OCI-LY7 (cell line): ENCODE results near the gene CDHR2. TPM values are rescaled to one million over a fixed set of nuclear protein-coding genes. Genes with fewer than 3 reads are reported as not detected.

Experiments
- BruUV-seq: library from RNA; stranded (reverse); fragments of 400-500 nt; replicated peaks from 2 replicates; lab custom pipeline; 2021; lab: Mats Ljungman, UMichigan
- CTCF ChIA-PET: fragments of 300-600 bp; sonication (Branson Sonifier 250); formaldehyde crosslinking; loops from one replicate; lab custom pipeline; 2022; ENCODE audit warnings: antibody characterized with exemption; ENCODE audit not compliant: unreplicated experiment; lab: Charles Lee
- POLR2A ChIA-PET: fragments of 300-600 bp; sonication (Branson Sonifier 250); formaldehyde crosslinking; loops from one replicate; lab custom pipeline; 2022; ENCODE audit warnings: antibody characterized with exemption; lab: Charles Lee
- DNase-seq: peaks from one replicate; pipeline ENCODE4 v3.0.0-alpha.2; 2015; ENCODE audit warnings: low spot score
- H2AFZ ChIP-seq: fragments of 200-600 bp; sonication (generic), shearing (Covaris generic); 2 replicates; pipeline ENCODE4 v1.6.1; 2014; ENCODE audit warnings: mild to moderate bottlenecking, antibody characterized with exemption, low read length, moderate library complexity
- H3K27ac ChIP-seq: fragments of 200-600 bp; sonication (generic); 2 replicates; pipeline ENCODE4 v1.5.1; 2014; ENCODE audit warnings: mixed run types, low read depth, mild to moderate bottlenecking, moderate library complexity, low read length, inconsistent platforms; ENCODE audit not compliant: poor library complexity, severe bottlenecking
- H3K36me3 ChIP-seq: fragments of 200-600 bp; sonication (generic); 2 replicates; pipeline ENCODE4 v1.6.1; 2014; ENCODE audit warnings: mild to moderate bottlenecking, antibody characterized with exemption, low read length, moderate library complexity, mixed read lengths; ENCODE audit not compliant: insufficient read depth
- H3K4me1 ChIP-seq: fragments of 200-600 bp; sonication (generic); 2 replicates; pipeline ENCODE4 v1.5.1; 2014; ENCODE audit warnings: mild to moderate bottlenecking, low read length; ENCODE audit not compliant: insufficient read depth, poor library complexity, severe bottlenecking
- H3K4me2 ChIP-seq: fragments of 200-600 bp; sonication (generic); 2 replicates; pipeline ENCODE4 v1.6.1; 2014; ENCODE audit warnings: mild to moderate bottlenecking, low read length
- H3K4me3 ChIP-seq: fragments of 200-600 bp; sonication (generic); 2 replicates; pipeline ENCODE4 v1.5.1; 2014; ENCODE audit warnings: mild to moderate bottlenecking, low read depth, low read length; ENCODE audit not compliant: poor library complexity, severe bottlenecking
- H3K79me2 ChIP-seq: fragments of 200-600 bp; sonication (generic); 2 replicates; pipeline ENCODE4 v1.6.1; 2016; ENCODE audit warnings: low read depth, mild to moderate bottlenecking, low read length, moderate library complexity, mixed read lengths; ENCODE audit not compliant: insufficient read depth
- H3K9me2 ChIP-seq: fragments of 200-600 bp; sonication (generic); 2 replicates; pipeline ENCODE4 v1.6.1; 2016; ENCODE audit warnings: mild to moderate bottlenecking, low read length, mixed read lengths; ENCODE audit not compliant: insufficient read depth
- H3K9me3 ChIP-seq: fragments of 200-600 bp; sonication (generic); 2 replicates; pipeline ENCODE4 v1.6.1; 2014; ENCODE audit warnings: mild to moderate bottlenecking, mixed run types, low read length, mixed read lengths
- H4K20me1 ChIP-seq: fragments of 200-600 bp; sonication (generic); 2 replicates; pipeline ENCODE4 v1.6.1; 2014; ENCODE audit warnings: mild to moderate bottlenecking, antibody characterized with exemption, low read length, moderate library complexity, mixed read lengths; ENCODE audit not compliant: insufficient read depth
- CTCF ChIP-seq: fragments of 200-600 bp; sonication (generic); conservative IDR thresholded peaks from 2 replicates; pipeline ENCODE4 v1.5.1; 2014; ENCODE audit warnings: mild to moderate bottlenecking, antibody characterized with exemption, low read length, moderate library complexity, mixed read lengths
- EZH2phosphoT487 ChIP-seq: fragments of 200-600 bp; sonication (generic); IDR thresholded peaks from 2 replicates; pipeline ENCODE4 v1.6.1; 2018; ENCODE audit warnings: low read depth, borderline replicate concordance, mild to moderate bottlenecking, mixed run types, antibody characterized with exemption, low read length, moderate library complexity, mixed read lengths
- intact Hi-C: fragments of 100-400 bp; cut with micrococcal nuclease; formaldehyde crosslinking; loops from one replicate; pipeline ENCODE4 v1.10.0; 2022; ENCODE audit not compliant: unreplicated experiment
- total RNA-seq, 2 experiments: library from RNA; depleted of rRNA in 1 of 2; stranded (reverse); fragments of >200 nt in 1 of 2; shearing (Covaris generic) in 1 of 2; gene quantifications; 2 replicates each; pipeline ENCODE4 v1.2.3, GENCODE V29; 2014 to 2022

CDHR2 gene
- total RNA-seq, 2 experiments from 2014 or later: 0.25 to 3.8 TPM

GRCh38 chr5:176643491-176644219 is 94.5 kb downstream of the CDHR2 start:
- ChIA-PET CTCF (interaction anchor here (0.5 to 0.6 kb wide), 2 partner anchors 11 to 229 kb away, joined by 3 to 10 read pairs; no protein-coding TSS in a partner anchor), POLR2A (interaction anchor here (0.8 to 0.9 kb wide), 2 partner anchors 11 to 13 kb away, joined by 3 to 4 read pairs; partner anchors contain the start of genes EIF4E1B and SNCB)
- no peaks in the 10 kb centered on the region for H4K20me1 ChIP-seq
- no peak overlapping the region for H2AFZ ChIP-seq
- H3K9me2 ChIP-seq: no peaks in the 10 kb centered on the region
- TF ChIP-seq EZH2phosphoT487 (no peak), CTCF (no peak)
- BruUV-seq: no TSS peak
- no peak overlapping the region for H3K4me3 ChIP-seq
- no peak overlapping the region for H3K27ac ChIP-seq
- H3K9me3 ChIP-seq: no peaks in the 10 kb centered on the region
- H3K36me3 ChIP-seq: no peaks in the 10 kb centered on the region
- DNase-seq: no peak
- no peaks in the 10 kb centered on the region for H3K79me2 ChIP-seq
- intact Hi-C loops: no loop called here
- no peak overlapping the region for H3K4me2 ChIP-seq
- H3K4me1 ChIP-seq: peaks cover 20% of the 10 kb centered on the region

DNA sequence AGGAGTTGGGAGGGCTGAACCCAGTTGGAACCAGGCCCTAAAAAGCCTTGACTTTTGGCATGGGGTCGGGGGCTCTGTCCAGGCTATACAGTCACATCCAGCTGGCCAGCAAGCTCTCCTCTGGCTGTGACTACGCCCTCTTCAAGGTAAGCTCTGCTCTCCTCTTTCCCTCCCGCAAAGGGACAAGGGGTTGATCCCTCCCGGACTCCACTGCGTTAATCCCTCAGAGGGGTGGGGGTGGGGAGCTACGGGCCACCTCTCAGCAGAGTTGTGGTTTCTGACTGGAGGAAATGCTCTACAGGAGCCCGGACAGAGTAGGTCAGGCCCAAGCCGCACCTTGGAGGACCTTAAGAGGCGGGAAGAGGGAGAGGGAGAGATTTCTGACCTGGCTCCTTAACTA is 95.2 kb downstream of the CDHR2 start:
- DNase-seq: no peak
- TF ChIP-seq CTCF: no peak
- TF ChIP-seq EZH2phosphoT487: no peak
- Histone ChIP-seq H3K9me2 (no peaks in the 10 kb centered on the region), H3K36me3 (no peaks in the 10 kb centered on the region), H3K4me2 (no peak overlapping the region), H3K4me1 (peaks cover 24% of the 10 kb centered on the region), H3K27ac (no peak overlapping the region), H2AFZ (no peak overlapping the region), H3K9me3 (no peaks in the 10 kb centered on the region), H3K4me3 (no peak overlapping the region), H4K20me1 (no peaks in the 10 kb centered on the region), H3K79me2 (no peaks in the 10 kb centered on the region)
- POLR2A ChIA-PET: interaction anchor here (0.8 kb wide), 1 partner anchor 12 kb away, joined by 4 read pairs; no protein-coding TSS in a partner anchor
- intact Hi-C loops: no loop called here
- no TSS peak for BruUV-seq
- CTCF ChIA-PET: interaction anchor here (0.6 kb wide), 1 partner anchor 11 kb away, joined by 10 read pairs; no protein-coding TSS in a partner anchor
